LNCAP (cell line): ENCODE measurements around the gene DACT1.

Source experiments
- TF ChIP-seq, protein P1 (sequence below): fragments of 450-650 bp; IDR thresholded peaks from 2 replicates; pipeline ENCODE4 v1.5.1; 2017; ENCODE audit warnings: mild to moderate bottlenecking

DACT1 gene

GRCh38 chr14:58671024-58671423 is 33.3 kb downstream of the DACT1 start:
- TF ChIP-seq, protein P1, sequence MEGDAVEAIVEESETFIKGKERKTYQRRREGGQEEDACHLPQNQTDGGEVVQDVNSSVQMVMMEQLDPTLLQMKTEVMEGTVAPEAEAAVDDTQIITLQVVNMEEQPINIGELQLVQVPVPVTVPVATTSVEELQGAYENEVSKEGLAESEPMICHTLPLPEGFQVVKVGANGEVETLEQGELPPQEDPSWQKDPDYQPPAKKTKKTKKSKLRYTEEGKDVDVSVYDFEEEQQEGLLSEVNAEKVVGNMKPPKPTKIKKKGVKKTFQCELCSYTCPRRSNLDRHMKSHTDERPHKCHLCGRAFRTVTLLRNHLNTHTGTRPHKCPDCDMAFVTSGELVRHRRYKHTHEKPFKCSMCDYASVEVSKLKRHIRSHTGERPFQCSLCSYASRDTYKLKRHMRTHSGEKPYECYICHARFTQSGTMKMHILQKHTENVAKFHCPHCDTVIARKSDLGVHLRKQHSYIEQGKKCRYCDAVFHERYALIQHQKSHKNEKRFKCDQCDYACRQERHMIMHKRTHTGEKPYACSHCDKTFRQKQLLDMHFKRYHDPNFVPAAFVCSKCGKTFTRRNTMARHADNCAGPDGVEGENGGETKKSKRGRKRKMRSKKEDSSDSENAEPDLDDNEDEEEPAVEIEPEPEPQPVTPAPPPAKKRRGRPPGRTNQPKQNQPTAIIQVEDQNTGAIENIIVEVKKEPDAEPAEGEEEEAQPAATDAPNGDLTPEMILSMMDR, result no peak

DNA sequence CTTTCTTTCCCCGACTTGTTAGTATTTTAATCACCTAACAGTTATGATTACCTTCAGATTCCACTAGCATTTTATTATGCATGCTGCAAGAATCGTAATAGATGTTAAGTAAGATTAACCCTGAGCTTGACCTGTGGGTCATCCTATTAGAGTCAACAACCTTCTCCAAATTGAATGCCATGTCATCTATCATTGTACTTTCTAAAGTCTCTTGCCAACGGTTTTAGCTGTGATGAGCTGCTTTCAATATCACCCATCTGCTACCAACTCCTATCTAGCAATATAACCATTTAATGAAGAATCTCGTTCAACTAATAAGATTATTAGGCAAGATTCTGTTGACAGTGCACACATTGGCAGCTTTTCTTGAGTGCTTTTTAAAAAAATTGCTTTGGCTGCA is 33.7 kb downstream of the DACT1 start:
- TF ChIP-seq, protein P1, result no peak

DNA sequence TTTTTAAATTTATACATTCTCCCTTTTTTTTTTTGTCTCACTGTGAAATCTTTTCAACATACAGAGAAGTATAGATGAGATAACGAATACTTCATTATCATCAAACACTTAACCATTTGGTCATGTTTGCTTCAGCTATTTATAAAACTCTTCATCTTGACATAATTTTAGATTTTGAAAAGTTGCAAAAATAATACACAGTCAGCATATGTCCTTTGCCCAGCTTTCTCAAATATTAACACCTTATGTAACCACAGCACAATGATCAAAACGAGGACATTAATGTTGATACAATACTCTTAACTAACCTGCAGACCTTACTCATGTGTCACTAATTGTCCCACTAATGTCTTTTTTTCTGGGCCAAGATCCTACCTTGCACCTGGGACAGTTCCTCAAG is 36.0 kb downstream of the DACT1 start:
- TF ChIP-seq, protein P1, result no peak

DNA sequence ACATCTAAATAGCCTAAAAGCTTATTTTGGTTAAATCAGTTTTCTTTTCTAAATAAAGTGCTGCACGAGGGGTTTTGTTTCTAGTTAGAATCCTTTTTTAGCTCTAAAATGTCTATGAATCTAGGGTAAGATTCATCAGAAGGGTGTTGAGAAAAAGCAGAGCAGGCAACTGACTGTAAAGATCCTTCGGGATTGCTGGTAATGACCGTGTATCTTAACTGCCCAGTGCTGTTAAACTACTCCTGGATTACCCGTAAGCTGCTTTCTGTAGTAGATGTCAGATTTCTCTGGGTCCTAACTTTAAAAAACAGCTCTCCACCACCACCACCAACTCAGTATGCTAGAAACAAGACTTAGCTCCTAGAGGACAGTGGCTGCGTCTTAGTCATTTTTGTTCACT is 39.2 kb downstream of the DACT1 start:
- TF ChIP-seq, protein P1, result no peak

GRCh38 chr14:58677517-58677916 is 39.8 kb downstream of the DACT1 start:
- TF ChIP-seq, protein P1, result no peak

GRCh38 chr14:58677996-58678395 is 40.2 kb downstream of the DACT1 start:
- TF ChIP-seq, protein P1, result no peak

- TF ChIP-seq, protein P1, result no peak
These were observed 42.9 kb downstream of the DACT1 start for GRCh38 chr14:58680698-58681097.

- TF ChIP-seq, protein P1, result no peak
These were observed 49.6 kb downstream of the DACT1 start for GRCh38 chr14:58687232-58687795.
